H9 (cell line): ENCODE results near the gene NHSL2. TPM values are rescaled to one million over a fixed set of nuclear protein-coding genes. Genes with fewer than 3 reads are reported as not detected.
A peak's percentile ranks its signal among the peaks of the same experiment; 100 is the strongest.

Experiments used
- DNase-seq: peaks from one replicate; pipeline ENCODE4 v3.0.0-alpha.2; 2017
- H2AFZ ChIP-seq: one replicate; pipeline ENCODE4 v1.6.1; 2013; ENCODE audit warnings: mild to moderate bottlenecking, low read length, control low read depth, moderate library complexity
- H2AK5ac ChIP-seq: 2 replicates; pipeline ENCODE4 v1.6.1; 2013; ENCODE audit warnings: low read length, control low read depth, mixed read lengths; ENCODE audit not compliant: insufficient read length
- H2BK120ac ChIP-seq: one replicate; pipeline ENCODE4 v1.6.1; 2013; ENCODE audit warnings: low read depth, mild to moderate bottlenecking, low read length, control low read depth, inconsistent platforms; ENCODE audit not compliant: poor library complexity, severe bottlenecking
- H2BK12ac ChIP-seq: 2 replicates; pipeline ENCODE4 v1.6.1; 2013; ENCODE audit warnings: low read length, control low read depth, mixed read lengths, low read depth; ENCODE audit not compliant: insufficient read length
- H2BK15ac ChIP-seq: 2 replicates; pipeline ENCODE4 v1.6.1; 2013; ENCODE audit warnings: low read depth, low read length, control low read depth
- H2BK20ac ChIP-seq: one replicate; pipeline ENCODE4 v1.6.1; 2013; ENCODE audit warnings: low read depth, mild to moderate bottlenecking, low read length, control low read depth, inconsistent platforms; ENCODE audit not compliant: poor library complexity, severe bottlenecking
- H2BK5ac ChIP-seq: 2 replicates; pipeline ENCODE4 v1.6.1; 2013; ENCODE audit warnings: low read length, control low read depth, mixed read lengths; ENCODE audit not compliant: insufficient read length
- H3K14ac ChIP-seq: 2 replicates; pipeline ENCODE4 v1.6.1; 2013; ENCODE audit warnings: low read length, control low read depth; ENCODE audit not compliant: insufficient read depth
- H3K18ac ChIP-seq: 2 replicates; pipeline ENCODE4 v1.6.1; 2013; ENCODE audit warnings: low read depth, mild to moderate bottlenecking, mixed read lengths, low read length, control low read depth; ENCODE audit not compliant: insufficient read length
- H3K23ac ChIP-seq: 2 replicates; pipeline ENCODE4 v1.6.1; 2013; ENCODE audit warnings: low read length, control low read depth, mixed read lengths, low read depth; ENCODE audit not compliant: insufficient read length
- H3K23me2 ChIP-seq: 2 replicates; pipeline ENCODE4 v1.6.1; 2013; ENCODE audit warnings: low read depth, mild to moderate bottlenecking, mixed read lengths, low read length, control low read depth; ENCODE audit not compliant: insufficient read length, poor library complexity, severe bottlenecking
- H3K27ac ChIP-seq: 2 replicates; pipeline ENCODE4 v1.5.1; 2013; ENCODE audit warnings: low read length, control low read depth, mixed read lengths, low read depth; ENCODE audit not compliant: insufficient read length
- H3K27me3 ChIP-seq: 2 replicates; pipeline ENCODE4 v1.6.1; 2013; ENCODE audit warnings: low read length, control low read depth, inconsistent platforms; ENCODE audit not compliant: insufficient read depth
- H3K4ac ChIP-seq: 2 replicates; pipeline ENCODE4 v1.6.1; 2013; ENCODE audit warnings: low read depth, mild to moderate bottlenecking, control low read depth, inconsistent platforms, low read length, moderate library complexity
- H3K4me1 ChIP-seq: 2 replicates; pipeline ENCODE4 v1.6.1; 2013; ENCODE audit warnings: low read length, control low read depth, inconsistent platforms; ENCODE audit not compliant: insufficient read depth
- H3K4me2 ChIP-seq: 2 replicates; pipeline ENCODE4 v1.6.1; 2013; ENCODE audit warnings: low read length, control low read depth, mixed read lengths; ENCODE audit not compliant: insufficient read length, insufficient read depth
- H3K56ac ChIP-seq: 2 replicates; pipeline ENCODE4 v1.6.1; 2013; ENCODE audit warnings: low read depth, mild to moderate bottlenecking, mixed read lengths, low read length, control low read depth; ENCODE audit not compliant: insufficient read length
- H3K79me1 ChIP-seq: 2 replicates; pipeline ENCODE4 v1.6.1; 2013; ENCODE audit warnings: low read depth, mild to moderate bottlenecking, moderate library complexity, low read length, control low read depth, inconsistent platforms; ENCODE audit not compliant: insufficient read depth, poor library complexity, severe bottlenecking
- H3K79me2 ChIP-seq: 2 replicates; pipeline ENCODE4 v1.6.1; 2013; ENCODE audit warnings: low read length, control low read depth, inconsistent platforms; ENCODE audit not compliant: insufficient read depth
- H3K9ac ChIP-seq: 2 replicates; pipeline ENCODE4 v1.6.1; 2013; ENCODE audit warnings: low read length, control low read depth, mixed read lengths; ENCODE audit not compliant: insufficient read length; ENCODE audit errors: extremely low read depth
- H3K9me3 ChIP-seq: one replicate; pipeline ENCODE4 v1.6.1; 2013; ENCODE audit warnings: low read depth, low read length, inconsistent platforms; ENCODE audit not compliant: control insufficient read depth
- H3T11ph ChIP-seq: one replicate; pipeline ENCODE4 v1.6.1; 2013; ENCODE audit warnings: mild to moderate bottlenecking, low read length, control low read depth, inconsistent platforms
- H4K20me1 ChIP-seq: one replicate; pipeline ENCODE4 v1.6.1; 2013; ENCODE audit not compliant: control insufficient read depth, insufficient read length, insufficient read depth
- H4K5ac ChIP-seq: 2 replicates; pipeline ENCODE4 v1.6.1; 2013; ENCODE audit warnings: low read depth, mild to moderate bottlenecking, mixed read lengths, low read length, control low read depth; ENCODE audit not compliant: insufficient read length
- H4K8ac ChIP-seq: replicated peaks from 2 replicates; pipeline ENCODE4 v1.6.1; 2013; ENCODE audit warnings: low read length, control low read depth, mixed read lengths, low read depth; ENCODE audit not compliant: insufficient read length
- H4K91ac ChIP-seq: 2 replicates; pipeline ENCODE4 v1.6.1; 2013; ENCODE audit warnings: low read depth, mild to moderate bottlenecking, moderate library complexity, mixed read lengths, low read length, control low read depth; ENCODE audit not compliant: insufficient read length
- H3K27ac Mint-ChIP-seq, 3 experiments: 2 replicates in 2 of 3; 3 replicates in 1 of 3; pipeline ENCODE4 v1.8.0; 2020 to 2021; ENCODE audit warnings: mixed read lengths in 3 of 3, mild to moderate bottlenecking in 1 of 3, moderate library complexity in 1 of 3
- H3K27me3 Mint-ChIP-seq: 2 replicates; pipeline ENCODE4 v1.8.0; 2021; ENCODE audit warnings: low read depth, mild to moderate bottlenecking, moderate library complexity, mixed read lengths
- H3K36me3 Mint-ChIP-seq, 3 experiments: 2 replicates in 2 of 3; 3 replicates in 1 of 3; pipeline ENCODE4 v1.8.0; 2020 to 2021; ENCODE audit warnings: low read depth in 3 of 3, mixed read lengths in 3 of 3; ENCODE audit not compliant: insufficient read depth in 1 of 3
- H3K4me1 Mint-ChIP-seq, 2 experiments: 2 replicates each; pipeline ENCODE4 v1.8.0; 2020; ENCODE audit warnings: mixed read lengths in 2 of 2
- H3K4me3 Mint-ChIP-seq, 2 experiments: 2 replicates in 1 of 2; 3 replicates in 1 of 2; pipeline ENCODE4 v1.8.0; 2020 to 2021; ENCODE audit warnings: mild to moderate bottlenecking in 2 of 2, mixed read lengths in 2 of 2, moderate library complexity in 1 of 2
- H3K9me3 Mint-ChIP-seq, 2 experiments: 2 replicates in 1 of 2; 3 replicates in 1 of 2; pipeline ENCODE4 v1.8.0; 2020; ENCODE audit warnings: mild to moderate bottlenecking in 2 of 2, mixed read lengths in 2 of 2, moderate library complexity in 1 of 2
- CTCF ChIP-seq: fragments of 200-600 bp; sonication (generic); conservative IDR thresholded peaks from 3 replicates; pipeline ENCODE4 v1.8.0; 2021; ENCODE audit warnings: antibody characterized with exemption, mild to moderate bottlenecking
- WGBS: extraction: QIAGEN DNeasy Blood & Tissue Kit; methylation state at CpG from one replicate; pipeline ENCODE4 v1.1.7; 2013; ENCODE audit warnings: missing lambda C conversion rate, low lambda C conversion rate, mixed read lengths; ENCODE audit not compliant: insufficient read length; ENCODE audit errors: extremely low coverage; 5-methylcytosine and 5-hydroxymethylcytosine counted together
- total RNA-seq: library from RNA; stranded (reverse); gene quantifications from 2 replicates; pipeline ENCODE4 v1.2.1, GENCODE V29; 2021

The NHSL2 gene
- total RNA-seq, 1 experiment from 2014 or later, result 6.4 TPM

GRCh38 chrX:72028701-72029470 lies 118.2 kb downstream of the NHSL2 start:
- no CpG with 5 or more reads among the region's 6 CpGs for WGBS
- Histone ChIP-seq H3K4me1 (no peaks in the 10 kb centered on the region), H2BK5ac (no peak overlapping the region), H2BK15ac (no peak overlapping the region; the same call in 1 of the 2 replicates), H3K79me2 (no peaks in the 10 kb centered on the region), H3K23me2 (no peaks in the 10 kb centered on the region), H3K27me3 (no peaks in the 10 kb centered on the region; the same call in 1 of the 2 replicates), H3K4me2 (no peak overlapping the region), H3K56ac (no peak overlapping the region), H2BK120ac (no peak overlapping the region), H3T11ph (no peak overlapping the region), H4K8ac (no peak overlapping the region), H4K91ac (no peak overlapping the region), H2AK5ac (no peak overlapping the region), H3K14ac (no peak overlapping the region), H2AFZ (no peak overlapping the region), H3K18ac (no peak overlapping the region), H2BK12ac (no peak overlapping the region), H3K23ac (no peak overlapping the region), H4K5ac (no peak overlapping the region), H3K4ac (no peak overlapping the region), H3K79me1 (no peaks in the 10 kb centered on the region), H4K20me1 (no peaks in the 10 kb centered on the region), H3K27ac (no peak overlapping the region), H3K9me3 (peaks cover under 1% of the 10 kb centered on the region), H2BK20ac (no peak overlapping the region), H3K9ac (no peak overlapping the region)
- Mint-ChIP-seq H3K4me1 (peaks cover 2 to 3% of the 10 kb centered on the region in 2 experiments; a peak in 1 of 4 replicates), H3K9me3 (peaks cover 59 to 77% of the 10 kb centered on the region in 2 experiments), H3K27ac (peak overlapping the region in 1 of 3 experiments; percentile 73; a peak in 2 of 7 replicates), H3K27me3 (no peaks in the 10 kb centered on the region), H3K4me3 (no peak overlapping the region; a peak in 1 of 5 replicates), H3K36me3 (peaks cover 0 to 12% (median 9%) of the 10 kb centered on the region in 3 experiments; a peak in 5 of 7 replicates)
- TF ChIP-seq CTCF, result no peak
- DNase-seq, result peak; percentile 6
